GM19328 (cell line): ENCODE results near the gene IL2RA.
"Not testable (repeated sequence)": the region's sequence is repeated elsewhere in the genome, so short reads cannot be mapped to it uniquely, and the experiment has no call there.

Experiments used
- ATAC-seq: cut with Tn5 transposase; IDR thresholded peaks from one replicate; pipeline ENCODE4 v1.9.1; 2021; ENCODE audit warnings: mild to moderate bottlenecking, moderate library complexity; ENCODE audit not compliant: unreplicated experiment

IL2RA gene

GRCh38 chr10:6083523-6084475 is 21.6 kb upstream of the IL2RA start:
- ATAC-seq, result no peak

GRCh38 chr10:6082496-6083395 is 20.6 kb upstream of the IL2RA start:
- no peak for ATAC-seq

- no peak for ATAC-seq
Observed at GRCh38 chr10:6080417-6080973, 18.3 kb upstream of the IL2RA start.

GRCh38 chr10:6079044-6079443 is 16.9 kb upstream of the IL2RA start:
- no peak for ATAC-seq

- no peak for ATAC-seq
Observed at GRCh38 chr10:6077071-6077675, 15.0 kb upstream of the IL2RA start.

- no peak for ATAC-seq
Observed at GRCh38 chr10:6074489-6075301, 12.5 kb upstream of the IL2RA start.

- ATAC-seq, result no peak
Observed at GRCh38 chr10:6072215-6072934, 10.2 kb upstream of the IL2RA start.

GRCh38 chr10:6071181-6072175 is 9.3 kb upstream of the IL2RA start:
- ATAC-seq, result no peak

- ATAC-seq, result no peak
Observed at GRCh38 chr10:6070660-6071059, 8.5 kb upstream of the IL2RA start.

- no peak for ATAC-seq
Observed at GRCh38 chr10:6069081-6069931, 7.1 kb upstream of the IL2RA start.

GRCh38 chr10:6068422-6068821 is 6.3 kb upstream of the IL2RA start:
- no peak for ATAC-seq

GRCh38 chr10:6068006-6068405 is 5.8 kb upstream of the IL2RA start:
- ATAC-seq, result no peak

- no peak for ATAC-seq
Observed at GRCh38 chr10:6067457-6067856, 5.3 kb upstream of the IL2RA start.

GRCh38 chr10:6065835-6066234 is 3.7 kb upstream of the IL2RA start:
- ATAC-seq, result no peak

GRCh38 chr10:6065406-6065805 is 3.2 kb upstream of the IL2RA start:
- ATAC-seq, result no peak

GRCh38 chr10:6064726-6065125 is 2.6 kb upstream of the IL2RA start:
- ATAC-seq, result not testable (repeated sequence)

- ATAC-seq, result no peak
Observed at GRCh38 chr10:6064119-6064518, 2.0 kb upstream of the IL2RA start.
